Hair follicle dermal papilla cell (primary cell): ENCODE measurements around the gene EMC9. TPM values are rescaled to one million over a fixed set of nuclear protein-coding genes. Genes with fewer than 3 reads are reported as not detected.

Source experiments
- small RNA-seq: library from RNA; depleted of rRNA; stranded (forward); fragments of <200 nt; gene quantifications from one replicate; pipeline ENCODE3, GENCODE V24; 2012
- total RNA-seq: library from RNA; depleted of rRNA; stranded (reverse); fragments of >200 nt; gene quantifications from 2 replicates; pipeline ENCODE4 v1.2.3, GENCODE V29; 2012

EMC9 gene
- total RNA-seq = 5.8 and 8.3 TPM in 2 replicates

DNA sequence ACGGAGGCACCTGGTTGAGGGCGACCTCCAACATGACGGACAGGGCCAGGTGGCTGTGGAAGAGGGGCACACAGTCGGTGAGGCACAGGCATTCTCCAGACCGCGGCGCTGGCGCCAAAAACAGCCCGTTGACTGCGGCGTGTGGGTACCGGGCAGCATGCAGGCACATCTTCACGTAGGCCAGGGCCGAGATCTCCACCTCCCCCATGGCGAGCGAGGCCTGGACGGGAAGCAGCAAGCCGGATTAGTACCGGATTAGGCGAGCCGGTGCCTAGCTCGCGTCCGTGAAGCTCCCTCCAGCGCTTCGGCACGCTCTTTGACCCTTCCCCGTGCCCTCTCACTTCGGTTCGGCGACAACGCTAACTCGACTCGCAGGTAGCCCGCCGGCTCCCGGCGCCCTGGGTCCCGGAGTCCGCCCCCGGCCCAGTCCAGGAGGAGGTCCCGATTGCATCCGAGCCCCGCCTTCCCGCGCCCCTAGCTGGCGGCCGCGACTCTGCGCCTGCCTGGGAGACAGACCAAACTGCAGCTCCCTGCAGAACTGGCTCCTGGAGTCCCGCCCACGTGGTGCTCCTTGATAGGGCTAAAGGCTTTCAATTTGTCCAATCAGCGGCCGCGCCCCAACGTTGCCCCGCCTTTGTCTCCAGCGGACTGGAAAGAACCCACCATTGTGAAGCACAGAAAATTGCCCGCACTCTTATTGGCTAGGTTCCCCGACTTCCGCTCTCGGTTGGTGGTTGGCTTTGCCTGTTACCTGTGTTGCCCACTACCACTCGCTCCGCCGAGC lies at the start of gene EMC9:
Gene EMC9, minus strand, starts transcription at position 495 of the 784 bp plus-strand sequence. Its CDS starts 287 bp downstream, at position 208.

DNA sequence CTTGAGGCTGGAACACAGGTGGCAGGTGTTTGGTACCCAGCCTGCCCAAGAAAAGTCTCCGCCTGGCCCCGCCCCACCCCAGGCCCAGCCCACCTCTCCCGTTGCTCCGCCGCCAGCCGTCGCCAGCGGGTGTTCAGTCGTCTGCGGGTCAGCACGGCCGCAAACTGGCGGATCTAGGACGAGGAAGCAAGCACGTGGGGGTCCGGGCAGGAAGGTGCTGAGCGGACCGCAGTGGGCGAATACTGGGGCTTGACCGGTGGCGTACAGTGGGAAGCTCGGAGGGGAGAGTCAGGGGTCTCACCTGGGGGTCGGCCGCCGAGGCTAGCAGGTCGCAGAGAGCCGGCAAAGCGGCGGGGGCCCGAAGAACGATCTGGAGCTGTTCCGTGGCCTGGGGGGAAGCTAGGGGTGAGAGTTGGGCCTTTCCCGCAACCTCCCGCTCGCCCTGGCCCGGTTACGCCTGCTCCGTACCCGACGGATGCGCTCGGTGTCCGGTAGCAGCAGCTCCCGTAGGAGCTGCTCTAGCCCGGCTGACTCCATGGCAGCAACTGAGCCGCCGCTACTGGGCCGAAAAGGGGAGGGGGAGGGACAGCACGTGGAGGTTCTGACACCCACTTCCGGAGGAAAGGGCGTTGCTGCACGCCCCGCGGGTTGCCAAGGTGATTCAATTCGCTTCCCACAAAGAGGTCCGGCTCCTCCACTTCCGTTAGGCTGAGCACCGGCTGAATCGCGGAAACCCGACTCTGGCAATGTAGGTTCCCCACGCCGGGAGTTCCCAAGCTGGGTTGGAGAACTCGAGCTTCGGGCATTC lies 47.1 kb upstream of the EMC9 start, which contains the start of gene IPO4:
Gene IPO4, minus strand, starts transcription at position 566 of the 808 bp plus-strand sequence. Its CDS starts 29 bp downstream, at position 537.

GRCh38 chr14:24171422-24172260 lies 30.2 kb upstream of the EMC9 start, which contains the start of gene REC8:
REC8 (plus strand) TSS chr14:24172080; CDS start chr14:24172553, 473 bp downstream.

GRCh38 chr14:24160850-24161804 lies 19.7 kb upstream of the EMC9 start, which contains the start of gene IRF9:
IRF9 (plus strand) TSS chr14:24161265; CDS start chr14:24162145, 880 bp downstream.

GRCh38 chr14:24146978-24147760 lies 5.8 kb upstream of the EMC9 start, which contains the start of gene RNF31:
RNF31 (plus strand) TSS chr14:24147498; CDS start chr14:24147699, 201 bp downstream.

DNA sequence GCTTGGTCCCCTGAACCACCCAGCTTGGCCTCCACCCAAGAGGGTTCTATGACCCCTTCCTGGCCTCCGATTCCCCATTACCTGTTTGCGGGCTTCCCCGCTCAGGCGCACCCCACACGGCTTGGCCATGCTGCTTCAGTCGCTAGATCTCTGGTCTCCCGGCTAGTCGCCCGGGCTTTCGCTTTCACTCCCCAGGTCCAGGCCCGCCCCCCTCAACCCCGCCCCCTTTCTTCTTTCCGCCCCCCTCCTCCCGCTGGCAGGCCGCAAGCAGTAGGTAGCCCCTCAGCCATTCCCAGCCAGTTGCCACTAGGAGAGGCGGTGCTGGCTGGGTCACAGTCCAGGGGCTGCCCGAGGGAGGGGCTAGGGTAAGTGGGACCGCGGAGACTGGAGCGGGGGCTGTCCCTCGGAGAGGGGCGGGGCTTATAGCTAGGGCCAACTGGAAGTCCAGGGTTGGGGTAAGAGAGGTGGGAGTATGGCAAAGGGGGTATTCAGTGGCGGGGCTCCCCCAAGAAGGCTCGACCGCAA lies 5.1 kb upstream of the EMC9 start, which contains the start of gene PSME2:
Gene PSME2, minus strand, starts transcription at position 158 of the 525 bp plus-strand sequence. Its CDS starts 29 bp downstream, at position 129.

DNA sequence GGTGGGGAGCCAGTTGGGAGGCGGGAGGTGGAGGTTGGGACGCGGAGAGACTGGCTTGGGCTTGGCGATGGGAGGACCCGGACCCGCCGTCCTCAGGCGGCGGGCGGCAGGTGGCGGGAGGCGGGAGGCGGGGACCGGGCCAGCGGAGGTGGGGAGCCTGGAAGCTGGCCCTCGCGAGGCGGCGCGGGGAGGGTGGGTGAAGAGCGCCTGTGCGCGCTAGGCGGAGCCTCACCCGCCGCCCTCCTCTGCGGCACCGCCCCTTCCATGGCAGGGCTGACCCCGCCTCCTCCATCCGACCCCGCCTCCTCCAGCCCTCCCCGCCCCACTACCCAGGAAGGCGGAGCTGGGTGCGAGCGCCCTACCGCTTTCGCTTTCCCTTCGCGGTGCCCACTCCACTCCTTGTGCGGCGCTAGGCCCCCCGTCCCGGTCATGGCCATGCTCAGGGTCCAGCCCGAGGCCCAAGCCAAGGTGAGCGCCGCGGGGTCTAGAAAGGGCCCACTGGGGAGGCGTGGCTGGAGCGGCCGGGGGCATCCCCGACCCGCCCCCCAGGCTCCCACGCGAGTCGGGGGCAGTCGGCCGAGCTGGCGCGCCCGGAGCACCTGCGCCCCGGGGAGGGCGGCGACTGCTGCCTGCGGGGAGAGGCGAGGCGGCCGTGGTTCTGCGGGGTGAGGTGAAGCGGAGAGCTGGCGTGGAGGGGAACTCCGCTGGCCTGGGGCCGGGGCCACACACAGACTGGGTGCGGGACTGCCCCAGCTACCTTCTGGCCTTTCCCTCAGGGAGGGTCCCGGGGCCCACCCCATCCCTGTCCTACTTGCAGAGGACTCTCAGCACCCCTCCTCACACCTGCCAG lies 5.3 kb downstream of the EMC9 start, which contains the start of gene PSME1:
Gene PSME1, plus strand, starts transcription at position 361 of the 850 bp plus-strand sequence. Its CDS starts 69 bp downstream, at position 430.

GRCh38 chr14:24130380-24130716 lies 11.0 kb downstream of the EMC9 start, which contains the start of gene FITM1:
FITM1 (plus strand) TSS chr14:24130659; CDS start chr14:24131564, 905 bp downstream.

GRCh38 chr14:24114532-24115421 lies 26.6 kb downstream of the EMC9 start, which contains the start of the genes DCAF11 and NRL:
DCAF11 (plus strand) TSS chr14:24114777; CDS start chr14:24115595, 818 bp downstream.
NRL (minus strand) TSS chr14:24114949; CDS start chr14:24082848, 32,101 bp downstream.

DNA sequence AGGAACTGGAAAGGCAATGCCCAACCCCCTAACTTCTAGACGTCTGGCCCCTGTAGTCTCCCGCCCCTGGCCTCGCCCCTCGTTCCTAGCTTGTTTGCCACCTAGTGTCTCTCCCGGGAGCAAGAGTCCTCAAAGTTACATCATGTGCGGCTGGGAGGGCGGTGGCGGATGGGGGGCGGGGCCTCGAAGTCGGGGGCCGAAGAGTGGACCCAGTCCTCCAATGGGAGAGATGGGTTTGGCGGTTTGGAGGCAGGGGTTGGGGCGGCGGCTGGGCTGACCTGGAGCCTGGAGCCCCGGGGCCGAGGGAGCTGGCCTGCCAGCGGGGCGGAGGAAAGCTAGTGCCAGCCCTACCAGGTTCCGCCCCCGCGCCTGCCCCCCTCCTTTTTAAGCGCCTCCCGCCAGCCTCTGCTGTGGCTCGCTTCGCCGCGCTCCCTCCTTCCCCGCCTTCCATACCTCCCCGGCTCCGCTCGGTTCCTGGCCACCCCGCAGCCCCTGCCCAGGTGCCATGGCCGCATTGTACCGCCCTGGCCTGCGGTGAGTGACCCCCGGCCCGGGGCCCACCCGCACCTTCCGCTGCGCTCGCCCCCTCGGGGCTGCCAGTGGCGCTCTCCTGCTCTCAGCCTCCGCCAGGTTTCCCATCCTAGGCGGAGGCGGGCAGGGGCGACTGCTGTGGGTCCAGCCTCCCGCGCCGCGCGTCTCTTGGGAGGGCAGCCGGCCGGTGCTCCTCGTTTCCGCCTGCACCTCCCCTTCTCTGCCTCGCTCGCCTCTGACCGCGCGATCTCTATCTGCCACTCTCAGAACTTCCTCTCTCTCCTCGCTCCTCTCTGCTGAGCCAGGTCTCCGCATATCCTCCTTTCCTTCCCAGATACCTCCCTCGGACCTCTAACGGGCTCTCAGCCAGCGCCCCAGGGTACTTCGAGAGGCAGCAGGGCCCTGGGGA lies 47.2 kb downstream of the EMC9 start, which contains the start of gene PCK2:
Gene PCK2, plus strand, starts transcription at position 411 of the 940 bp plus-strand sequence. Its CDS starts 95 bp downstream, at position 506.

Small RNA genes lying within 50 kb of the gene (small RNA-seq; reads per million reads assigned to genes)
- gene AL136295.4 = not detected
- gene IPO4 = not detected
- gene IRF9 = not detected
- gene RNA5SP383 = not detected

Other genes starting within 250 kb of the EMC9 start
- 30.2 and 31.8 TPM in 2 replicates for gene DHRS4, start 187.8 kb downstream of the EMC9 start, total RNA-seq
- gene DHRS4L2, start 152.7 kb downstream of the EMC9 start, total RNA-seq = 6.8 and 8.4 TPM in 2 replicates
- gene CARMIL3, start 89.6 kb downstream of the EMC9 start, total RNA-seq = under 0.01 TPM in 1 of 2 replicates, not detected in the other
- not detected in 2 replicates for gene CPNE6, start 70.0 kb downstream of the EMC9 start, total RNA-seq
- gene PCK2, start 47.3 kb downstream of the EMC9 start, total RNA-seq = 33.0 and 33.9 TPM in 2 replicates
- gene DCAF11, start 26.8 kb downstream of the EMC9 start, total RNA-seq = 63.8 and 79.8 TPM in 2 replicates
- 0.97 and 1.8 TPM in 2 replicates for gene NRL, start 26.6 kb downstream of the EMC9 start, total RNA-seq
- not detected in 2 replicates for gene FITM1, start 10.9 kb downstream of the EMC9 start, total RNA-seq
- 114 and 128 TPM in 2 replicates for gene PSME1, start 5.4 kb downstream of the EMC9 start, total RNA-seq
- gene PSME2, start 5.0 kb upstream of the EMC9 start, total RNA-seq = 59.1 and 63.8 TPM in 2 replicates
- gene RNF31, start 5.9 kb upstream of the EMC9 start, total RNA-seq = 53.4 and 53.8 TPM in 2 replicates
- 136 and 154 TPM in 2 replicates for gene IRF9, start 19.7 kb upstream of the EMC9 start, total RNA-seq
- gene REC8, start 30.5 kb upstream of the EMC9 start, total RNA-seq = 3.5 and 7.5 TPM in 2 replicates
- gene IPO4, start 47.2 kb upstream of the EMC9 start, total RNA-seq = 45.1 and 55.2 TPM in 2 replicates
- 76.5 and 83.1 TPM in 2 replicates for gene TM9SF1, start 53.9 kb upstream of the EMC9 start, total RNA-seq
- 0.24 TPM in 1 of 2 replicates, not detected in the other for gene TSSK4, start 64.1 kb upstream of the EMC9 start, total RNA-seq
- gene CHMP4A, start 71.9 kb upstream of the EMC9 start, total RNA-seq = 19.1 and 25.4 TPM in 2 replicates
- 13.1 and 15.1 TPM in 2 replicates for gene MDP1, start 74.5 kb upstream of the EMC9 start, total RNA-seq
- 48.7 and 73.2 TPM in 2 replicates for gene NEDD8, start 90.8 kb upstream of the EMC9 start, total RNA-seq
- 67.0 and 74.5 TPM in 2 replicates for gene GMPR2, start 91.3 kb upstream of the EMC9 start, total RNA-seq
- 68.9 and 75.8 TPM in 2 replicates for gene TINF2, start 101.0 kb upstream of the EMC9 start, total RNA-seq
- gene TGM1, start 121.6 kb upstream of the EMC9 start, total RNA-seq = 1.1 and 3.1 TPM in 2 replicates
- gene RABGGTA, start 130.0 kb upstream of the EMC9 start, total RNA-seq = 26.1 and 28.4 TPM in 2 replicates
- gene DHRS1, start 158.2 kb upstream of the EMC9 start, total RNA-seq = 20.9 and 22.6 TPM in 2 replicates
- gene NOP9, start 158.3 kb upstream of the EMC9 start, total RNA-seq = 18.5 and 21.7 TPM in 2 replicates
- 3.2 and 3.6 TPM in 2 replicates for gene CIDEB, start 166.4 kb upstream of the EMC9 start, total RNA-seq
- gene LTB4R2, start 168.5 kb upstream of the EMC9 start, total RNA-seq = 6.7 and 7.5 TPM in 2 replicates
- gene LTB4R, start 169.9 kb upstream of the EMC9 start, total RNA-seq = 1.3 and 2.6 TPM in 2 replicates
- gene ADCY4, start 193.5 kb upstream of the EMC9 start, total RNA-seq = 24.2 and 35.5 TPM in 2 replicates
- gene RIPK3, start 198.4 kb upstream of the EMC9 start, total RNA-seq = 29.0 and 35.1 TPM in 2 replicates
- gene NFATC4, start 226.6 kb upstream of the EMC9 start, total RNA-seq = 285 and 343 TPM in 2 replicates